Glutamatergic neuron (in vitro differentiated cells): ENCODE data around the gene IMMP2L. TPM values are rescaled to one million over a fixed set of nuclear protein-coding genes. Genes with fewer than 3 reads are reported as not detected.
"Not testable (repeated sequence)": the region's sequence is repeated elsewhere in the genome, so short reads cannot be mapped to it uniquely, and the experiment has no call there.

ENCODE experiments used
- DNase-seq: peaks from one replicate; pipeline ENCODE4 v3.0.0; 2022
- H3K27ac Mint-ChIP-seq: one replicate; pipeline ENCODE4 v1.8.0; 2020; ENCODE audit warnings: mild to moderate bottlenecking, mixed read lengths, inconsistent platforms; ENCODE audit not compliant: unreplicated experiment
- H3K27me3 Mint-ChIP-seq: one replicate; pipeline ENCODE4 v1.8.0; 2020; ENCODE audit warnings: mild to moderate bottlenecking, moderate library complexity, mixed read lengths, inconsistent platforms; ENCODE audit not compliant: unreplicated experiment
- H3K36me3 Mint-ChIP-seq: one replicate; pipeline ENCODE4 v1.8.0; 2020; ENCODE audit warnings: mild to moderate bottlenecking, mixed read lengths, inconsistent platforms; ENCODE audit not compliant: unreplicated experiment
- H3K4me1 Mint-ChIP-seq: one replicate; pipeline ENCODE4 v1.8.0; 2020; ENCODE audit warnings: mild to moderate bottlenecking, low read depth, mixed read lengths, inconsistent platforms; ENCODE audit not compliant: unreplicated experiment
- H3K4me3 Mint-ChIP-seq: one replicate; pipeline ENCODE4 v1.8.0; 2020; ENCODE audit warnings: mild to moderate bottlenecking, mixed read lengths, inconsistent platforms; ENCODE audit not compliant: unreplicated experiment
- H3K9me3 Mint-ChIP-seq: one replicate; pipeline ENCODE4 v1.8.0; 2020; ENCODE audit warnings: mild to moderate bottlenecking, moderate library complexity, mixed read lengths, inconsistent platforms; ENCODE audit not compliant: unreplicated experiment
- CTCF ChIP-seq: fragments of 200-600 bp; sonication (generic); IDR thresholded peaks from one replicate; pipeline ENCODE4 v1.5.0; 2021; ENCODE audit not compliant: partially characterized antibody, unreplicated experiment
- total RNA-seq: library from RNA; stranded (reverse); fragmentation: NEBNext Ultra II Directional; extraction: Animal tissue kit (Norgen Biotek cat#: 25700); gene quantifications from one replicate; pipeline ENCODE4 v1.2.1, GENCODE V29; 2021; ENCODE audit not compliant: unreplicated experiment

IMMP2L gene
- total RNA-seq, 1 donor from 2014 or later: 9.6 TPM

GRCh38 chr7:111329367-111330234, 232.7 kb downstream of the IMMP2L start:
- no peak for TF ChIP-seq CTCF
- no peaks in the 10 kb centered on the region for H3K9me3 Mint-ChIP-seq
- no peaks in the 10 kb centered on the region for H3K36me3 Mint-ChIP-seq
- no peak for DNase-seq
- no peaks in the 10 kb centered on the region for H3K4me1 Mint-ChIP-seq
- no peak overlapping the region for H3K4me3 Mint-ChIP-seq
- no peaks in the 10 kb centered on the region for H3K27me3 Mint-ChIP-seq
- H3K27ac Mint-ChIP-seq: no peak overlapping the region

GRCh38 chr7:111328487-111328886, 233.8 kb downstream of the IMMP2L start:
- DNase-seq: no peak
- no peaks in the 10 kb centered on the region for H3K4me1 Mint-ChIP-seq
- no peaks in the 10 kb centered on the region for H3K27me3 Mint-ChIP-seq
- no peaks in the 10 kb centered on the region for H3K9me3 Mint-ChIP-seq
- H3K36me3 Mint-ChIP-seq: no peaks in the 10 kb centered on the region
- no peak for TF ChIP-seq CTCF
- H3K4me3 Mint-ChIP-seq: no peak overlapping the region
- H3K27ac Mint-ChIP-seq: no peak overlapping the region

GRCh38 chr7:111324776-111325175, 237.5 kb downstream of the IMMP2L start:
- Mint-ChIP-seq H3K36me3 (no peaks in the 10 kb centered on the region), H3K4me3 (no peak overlapping the region), H3K27me3 (no peaks in the 10 kb centered on the region), H3K9me3 (no peaks in the 10 kb centered on the region), H3K4me1 (no peaks in the 10 kb centered on the region), H3K27ac (no peak overlapping the region)
- DNase-seq: no peak
- TF ChIP-seq CTCF: no peak

GRCh38 chr7:111324228-111324627, 238.1 kb downstream of the IMMP2L start:
- Mint-ChIP-seq H3K9me3 (no peaks in the 10 kb centered on the region), H3K27ac (no peak overlapping the region), H3K4me1 (no peaks in the 10 kb centered on the region), H3K36me3 (no peaks in the 10 kb centered on the region), H3K4me3 (no peak overlapping the region), H3K27me3 (no peaks in the 10 kb centered on the region)
- no peak for DNase-seq
- no peak for TF ChIP-seq CTCF

- not testable (repeated sequence) for H3K27me3 Mint-ChIP-seq, H3K27ac Mint-ChIP-seq, H3K4me1 Mint-ChIP-seq, DNase-seq, H3K36me3 Mint-ChIP-seq, H3K9me3 Mint-ChIP-seq, H3K4me3 Mint-ChIP-seq
Measured at GRCh38 chr7:111323670-111324069, 238.6 kb downstream of the IMMP2L start.
